ENCODE data around the gene ZG16.

DNA sequence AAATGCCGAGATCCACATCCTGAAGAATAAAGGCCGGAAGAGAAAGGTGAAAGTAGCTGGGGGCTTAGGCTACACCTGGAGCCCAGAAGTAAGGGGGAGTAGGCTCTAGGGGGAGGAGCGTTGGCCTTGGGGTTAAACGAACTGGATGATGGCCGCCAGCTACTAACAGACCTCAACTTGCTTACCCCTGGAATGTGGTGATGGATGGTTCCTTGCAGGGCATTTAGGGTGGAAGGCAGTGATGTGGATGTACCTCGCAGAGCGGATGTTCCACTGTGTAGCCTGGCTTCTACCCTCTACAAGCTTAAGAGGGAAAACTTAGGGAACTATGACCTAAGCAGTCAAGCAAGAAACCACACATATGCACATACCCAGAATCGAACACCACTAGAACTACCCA is 26.0 kb downstream of the ZG16 start:
- TF ChIP-seq, protein P1, sequence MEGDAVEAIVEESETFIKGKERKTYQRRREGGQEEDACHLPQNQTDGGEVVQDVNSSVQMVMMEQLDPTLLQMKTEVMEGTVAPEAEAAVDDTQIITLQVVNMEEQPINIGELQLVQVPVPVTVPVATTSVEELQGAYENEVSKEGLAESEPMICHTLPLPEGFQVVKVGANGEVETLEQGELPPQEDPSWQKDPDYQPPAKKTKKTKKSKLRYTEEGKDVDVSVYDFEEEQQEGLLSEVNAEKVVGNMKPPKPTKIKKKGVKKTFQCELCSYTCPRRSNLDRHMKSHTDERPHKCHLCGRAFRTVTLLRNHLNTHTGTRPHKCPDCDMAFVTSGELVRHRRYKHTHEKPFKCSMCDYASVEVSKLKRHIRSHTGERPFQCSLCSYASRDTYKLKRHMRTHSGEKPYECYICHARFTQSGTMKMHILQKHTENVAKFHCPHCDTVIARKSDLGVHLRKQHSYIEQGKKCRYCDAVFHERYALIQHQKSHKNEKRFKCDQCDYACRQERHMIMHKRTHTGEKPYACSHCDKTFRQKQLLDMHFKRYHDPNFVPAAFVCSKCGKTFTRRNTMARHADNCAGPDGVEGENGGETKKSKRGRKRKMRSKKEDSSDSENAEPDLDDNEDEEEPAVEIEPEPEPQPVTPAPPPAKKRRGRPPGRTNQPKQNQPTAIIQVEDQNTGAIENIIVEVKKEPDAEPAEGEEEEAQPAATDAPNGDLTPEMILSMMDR (conservative IDR thresholded peaks at IDR 0.05; ENCODE audit: low read depth in 2 of 2): no peak
- TF ChIP-seq POLR2AphosphoS5 (IDR thresholded peaks at IDR 0.05; ENCODE audit: low read depth) (no peak), JUNB (IDR thresholded peaks at IDR 0.05; ENCODE audit: unreplicated experiment) (no peak), EZH2 (IDR thresholded peaks at IDR 0.05; ENCODE audit: low read depth, unreplicated experiment) (no peak), CREB1 (CRISPR knock-in tag; IDR thresholded peaks at IDR 0.05; ENCODE audit: low read depth) (no peak), EZH2phosphoT487 (IDR thresholded peaks at IDR 0.05; ENCODE audit: unreplicated experiment) (no peak), ZNF114 (CRISPR knock-in tag; IDR thresholded peaks at IDR 0.05) (no peak), ZNF331 (CRISPR knock-in tag; IDR thresholded peaks at IDR 0.05; ENCODE audit: low read depth) (no peak), STAT1 (IDR thresholded peaks at IDR 0.05; ENCODE audit: unreplicated experiment) (no peak), NANOG (IDR thresholded peaks at IDR 0.05; ENCODE audit: borderline replicate concordance) (no peak)
- TF ChIP-seq, protein P2, sequence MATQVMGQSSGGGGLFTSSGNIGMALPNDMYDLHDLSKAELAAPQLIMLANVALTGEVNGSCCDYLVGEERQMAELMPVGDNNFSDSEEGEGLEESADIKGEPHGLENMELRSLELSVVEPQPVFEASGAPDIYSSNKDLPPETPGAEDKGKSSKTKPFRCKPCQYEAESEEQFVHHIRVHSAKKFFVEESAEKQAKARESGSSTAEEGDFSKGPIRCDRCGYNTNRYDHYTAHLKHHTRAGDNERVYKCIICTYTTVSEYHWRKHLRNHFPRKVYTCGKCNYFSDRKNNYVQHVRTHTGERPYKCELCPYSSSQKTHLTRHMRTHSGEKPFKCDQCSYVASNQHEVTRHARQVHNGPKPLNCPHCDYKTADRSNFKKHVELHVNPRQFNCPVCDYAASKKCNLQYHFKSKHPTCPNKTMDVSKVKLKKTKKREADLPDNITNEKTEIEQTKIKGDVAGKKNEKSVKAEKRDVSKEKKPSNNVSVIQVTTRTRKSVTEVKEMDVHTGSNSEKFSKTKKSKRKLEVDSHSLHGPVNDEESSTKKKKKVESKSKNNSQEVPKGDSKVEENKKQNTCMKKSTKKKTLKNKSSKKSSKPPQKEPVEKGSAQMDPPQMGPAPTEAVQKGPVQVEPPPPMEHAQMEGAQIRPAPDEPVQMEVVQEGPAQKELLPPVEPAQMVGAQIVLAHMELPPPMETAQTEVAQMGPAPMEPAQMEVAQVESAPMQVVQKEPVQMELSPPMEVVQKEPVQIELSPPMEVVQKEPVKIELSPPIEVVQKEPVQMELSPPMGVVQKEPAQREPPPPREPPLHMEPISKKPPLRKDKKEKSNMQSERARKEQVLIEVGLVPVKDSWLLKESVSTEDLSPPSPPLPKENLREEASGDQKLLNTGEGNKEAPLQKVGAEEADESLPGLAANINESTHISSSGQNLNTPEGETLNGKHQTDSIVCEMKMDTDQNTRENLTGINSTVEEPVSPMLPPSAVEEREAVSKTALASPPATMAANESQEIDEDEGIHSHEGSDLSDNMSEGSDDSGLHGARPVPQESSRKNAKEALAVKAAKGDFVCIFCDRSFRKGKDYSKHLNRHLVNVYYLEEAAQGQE (IDR thresholded peaks at IDR 0.05; ENCODE audit: unreplicated experiment): no peak
- TF ChIP-seq, protein P3, sequence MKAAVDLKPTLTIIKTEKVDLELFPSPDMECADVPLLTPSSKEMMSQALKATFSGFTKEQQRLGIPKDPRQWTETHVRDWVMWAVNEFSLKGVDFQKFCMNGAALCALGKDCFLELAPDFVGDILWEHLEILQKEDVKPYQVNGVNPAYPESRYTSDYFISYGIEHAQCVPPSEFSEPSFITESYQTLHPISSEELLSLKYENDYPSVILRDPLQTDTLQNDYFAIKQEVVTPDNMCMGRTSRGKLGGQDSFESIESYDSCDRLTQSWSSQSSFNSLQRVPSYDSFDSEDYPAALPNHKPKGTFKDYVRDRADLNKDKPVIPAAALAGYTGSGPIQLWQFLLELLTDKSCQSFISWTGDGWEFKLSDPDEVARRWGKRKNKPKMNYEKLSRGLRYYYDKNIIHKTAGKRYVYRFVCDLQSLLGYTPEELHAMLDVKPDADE (IDR thresholded peaks at IDR 0.05): no peak
- TF ChIP-seq, protein P4, sequence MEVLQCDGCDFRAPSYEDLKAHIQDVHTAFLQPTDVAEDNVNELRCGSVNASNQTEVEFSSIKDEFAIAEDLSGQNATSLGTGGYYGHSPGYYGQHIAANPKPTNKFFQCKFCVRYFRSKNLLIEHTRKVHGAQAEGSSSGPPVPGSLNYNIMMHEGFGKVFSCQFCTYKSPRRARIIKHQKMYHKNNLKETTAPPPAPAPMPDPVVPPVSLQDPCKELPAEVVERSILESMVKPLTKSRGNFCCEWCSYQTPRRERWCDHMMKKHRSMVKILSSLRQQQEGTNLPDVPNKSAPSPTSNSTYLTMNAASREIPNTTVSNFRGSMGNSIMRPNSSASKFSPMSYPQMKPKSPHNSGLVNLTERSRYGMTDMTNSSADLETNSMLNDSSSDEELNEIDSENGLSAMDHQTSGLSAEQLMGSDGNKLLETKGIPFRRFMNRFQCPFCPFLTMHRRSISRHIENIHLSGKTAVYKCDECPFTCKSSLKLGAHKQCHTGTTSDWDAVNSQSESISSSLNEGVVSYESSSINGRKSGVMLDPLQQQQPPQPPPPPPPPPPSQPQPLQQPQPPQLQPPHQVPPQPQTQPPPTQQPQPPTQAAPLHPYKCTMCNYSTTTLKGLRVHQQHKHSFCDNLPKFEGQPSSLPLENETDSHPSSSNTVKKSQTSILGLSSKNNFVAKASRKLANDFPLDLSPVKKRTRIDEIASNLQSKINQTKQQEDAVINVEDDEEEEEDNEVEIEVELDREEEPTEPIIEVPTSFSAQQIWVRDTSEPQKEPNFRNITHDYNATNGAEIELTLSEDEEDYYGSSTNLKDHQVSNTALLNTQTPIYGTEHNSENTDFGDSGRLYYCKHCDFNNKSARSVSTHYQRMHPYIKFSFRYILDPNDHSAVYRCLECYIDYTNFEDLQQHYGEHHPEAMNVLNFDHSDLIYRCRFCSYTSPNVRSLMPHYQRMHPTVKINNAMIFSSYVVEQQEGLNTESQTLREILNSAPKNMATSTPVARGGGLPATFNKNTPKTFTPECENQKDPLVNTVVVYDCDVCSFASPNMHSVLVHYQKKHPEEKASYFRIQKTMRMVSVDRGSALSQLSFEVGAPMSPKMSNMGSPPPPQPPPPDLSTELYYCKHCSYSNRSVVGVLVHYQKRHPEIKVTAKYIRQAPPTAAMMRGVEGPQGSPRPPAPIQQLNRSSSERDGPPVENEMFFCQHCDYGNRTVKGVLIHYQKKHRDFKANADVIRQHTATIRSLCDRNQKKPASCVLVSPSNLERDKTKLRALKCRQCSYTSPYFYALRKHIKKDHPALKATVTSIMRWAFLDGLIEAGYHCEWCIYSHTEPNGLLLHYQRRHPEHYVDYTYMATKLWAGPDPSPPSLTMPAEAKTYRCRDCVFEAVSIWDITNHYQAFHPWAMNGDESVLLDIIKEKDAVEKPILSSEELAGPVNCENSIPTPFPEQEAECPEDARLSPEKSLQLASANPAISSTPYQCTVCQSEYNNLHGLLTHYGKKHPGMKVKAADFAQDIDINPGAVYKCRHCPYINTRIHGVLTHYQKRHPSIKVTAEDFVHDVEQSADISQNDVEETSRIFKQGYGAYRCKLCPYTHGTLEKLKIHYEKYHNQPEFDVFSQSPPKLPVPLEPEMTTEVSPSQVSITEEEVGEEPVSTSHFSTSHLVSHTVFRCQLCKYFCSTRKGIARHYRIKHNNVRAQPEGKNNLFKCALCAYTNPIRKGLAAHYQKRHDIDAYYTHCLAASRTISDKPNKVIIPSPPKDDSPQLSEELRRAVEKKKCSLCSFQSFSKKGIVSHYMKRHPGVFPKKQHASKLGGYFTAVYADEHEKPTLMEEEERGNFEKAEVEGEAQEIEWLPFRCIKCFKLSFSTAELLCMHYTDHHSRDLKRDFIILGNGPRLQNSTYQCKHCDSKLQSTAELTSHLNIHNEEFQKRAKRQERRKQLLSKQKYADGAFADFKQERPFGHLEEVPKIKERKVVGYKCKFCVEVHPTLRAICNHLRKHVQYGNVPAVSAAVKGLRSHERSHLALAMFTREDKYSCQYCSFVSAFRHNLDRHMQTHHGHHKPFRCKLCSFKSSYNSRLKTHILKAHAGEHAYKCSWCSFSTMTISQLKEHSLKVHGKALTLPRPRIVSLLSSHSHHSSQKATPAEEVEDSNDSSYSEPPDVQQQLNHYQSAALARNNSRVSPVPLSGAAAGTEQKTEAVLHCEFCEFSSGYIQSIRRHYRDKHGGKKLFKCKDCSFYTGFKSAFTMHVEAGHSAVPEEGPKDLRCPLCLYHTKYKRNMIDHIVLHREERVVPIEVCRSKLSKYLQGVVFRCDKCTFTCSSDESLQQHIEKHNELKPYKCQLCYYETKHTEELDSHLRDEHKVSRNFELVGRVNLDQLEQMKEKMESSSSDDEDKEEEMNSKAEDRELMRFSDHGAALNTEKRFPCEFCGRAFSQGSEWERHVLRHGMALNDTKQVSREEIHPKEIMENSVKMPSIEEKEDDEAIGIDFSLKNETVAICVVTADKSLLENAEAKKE (CRISPR knock-in tag; IDR thresholded peaks at IDR 0.05): no peak

All from GM23338 (cell line).